T-helper 1 cell treated with Interleukin-12 subunit alpha and Interleukin-12 subunit beta and Interleukin-4 antibody, amounts not matched to agents 30 μg/mL and 1 μg/mL, for 36 hours (primary cell): ENCODE results near the gene AGAP3.

Source experiments
- H3K27ac Mint-ChIP-seq: one replicate; pipeline ENCODE4 v1.8.0; 2021; ENCODE audit warnings: mild to moderate bottlenecking, mixed read lengths
- H3K27me3 Mint-ChIP-seq: one replicate; pipeline ENCODE4 v1.8.0; 2021; ENCODE audit warnings: low read depth, mixed read lengths
- H3K36me3 Mint-ChIP-seq: one replicate; pipeline ENCODE4 v1.8.0; 2021; ENCODE audit warnings: low read depth, mixed read lengths
- H3K4me1 Mint-ChIP-seq: one replicate; pipeline ENCODE4 v1.8.0; 2021; ENCODE audit warnings: low read depth, mixed read lengths
- H3K4me3 Mint-ChIP-seq: one replicate; pipeline ENCODE4 v1.8.0; 2021; ENCODE audit warnings: mild to moderate bottlenecking, moderate library complexity, mixed read lengths
- H3K9me3 Mint-ChIP-seq: one replicate; pipeline ENCODE4 v1.8.0; 2021; ENCODE audit warnings: mixed read lengths

AGAP3 gene

GRCh38 chr7:151099486-151100211 lies 13.4 kb downstream of the AGAP3 start:
- no peaks in the 10 kb centered on the region for H3K27me3 Mint-ChIP-seq
- no peak overlapping the region for H3K27ac Mint-ChIP-seq
- H3K4me3 Mint-ChIP-seq: no peak overlapping the region
- H3K4me1 Mint-ChIP-seq: peaks cover 2% of the 10 kb centered on the region
- no peaks in the 10 kb centered on the region for H3K9me3 Mint-ChIP-seq
- no peaks in the 10 kb centered on the region for H3K36me3 Mint-ChIP-seq

GRCh38 chr7:151100921-151101320 lies 14.6 kb downstream of the AGAP3 start:
- no peaks in the 10 kb centered on the region for H3K4me1 Mint-ChIP-seq
- H3K27me3 Mint-ChIP-seq: no peaks in the 10 kb centered on the region
- H3K27ac Mint-ChIP-seq: no peak overlapping the region
- peaks cover 1% of the 10 kb centered on the region for H3K36me3 Mint-ChIP-seq
- no peak overlapping the region for H3K4me3 Mint-ChIP-seq
- H3K9me3 Mint-ChIP-seq: no peaks in the 10 kb centered on the region

GRCh38 chr7:151101621-151102396 lies 15.5 kb downstream of the AGAP3 start:
- Mint-ChIP-seq H3K36me3 (peaks cover 1% of the 10 kb centered on the region), H3K4me3 (no peak overlapping the region), H3K27ac (no peak overlapping the region), H3K27me3 (no peaks in the 10 kb centered on the region), H3K9me3 (no peaks in the 10 kb centered on the region), H3K4me1 (no peaks in the 10 kb centered on the region)

GRCh38 chr7:151102991-151103390 lies 16.7 kb downstream of the AGAP3 start:
- Mint-ChIP-seq H3K9me3 (no peaks in the 10 kb centered on the region), H3K27ac (no peak overlapping the region), H3K36me3 (peaks cover 1% of the 10 kb centered on the region), H3K27me3 (no peaks in the 10 kb centered on the region), H3K4me1 (no peaks in the 10 kb centered on the region), H3K4me3 (no peak overlapping the region)

- Mint-ChIP-seq H3K36me3 (peaks cover 1% of the 10 kb centered on the region), H3K27ac (no peak overlapping the region)
Observed at GRCh38 chr7:151103973-151104372, 17.7 kb downstream of the AGAP3 start.

GRCh38 chr7:151104411-151105235 lies 18.3 kb downstream of the AGAP3 start:
- Mint-ChIP-seq H3K4me3 (no peak overlapping the region), H3K27ac (no peak overlapping the region), H3K36me3 (peaks cover 1% of the 10 kb centered on the region), H3K27me3 (no peaks in the 10 kb centered on the region), H3K9me3 (no peaks in the 10 kb centered on the region), H3K4me1 (no peaks in the 10 kb centered on the region)

More at GRCh38 chr7:151103973-151104372, 17.7 kb downstream of the AGAP3 start:
- H3K4me1 Mint-ChIP-seq: no peaks in the 10 kb centered on the region
- no peaks in the 10 kb centered on the region for H3K27me3 Mint-ChIP-seq
- H3K4me3 Mint-ChIP-seq: no peak overlapping the region
- H3K9me3 Mint-ChIP-seq: no peaks in the 10 kb centered on the region

DNA sequence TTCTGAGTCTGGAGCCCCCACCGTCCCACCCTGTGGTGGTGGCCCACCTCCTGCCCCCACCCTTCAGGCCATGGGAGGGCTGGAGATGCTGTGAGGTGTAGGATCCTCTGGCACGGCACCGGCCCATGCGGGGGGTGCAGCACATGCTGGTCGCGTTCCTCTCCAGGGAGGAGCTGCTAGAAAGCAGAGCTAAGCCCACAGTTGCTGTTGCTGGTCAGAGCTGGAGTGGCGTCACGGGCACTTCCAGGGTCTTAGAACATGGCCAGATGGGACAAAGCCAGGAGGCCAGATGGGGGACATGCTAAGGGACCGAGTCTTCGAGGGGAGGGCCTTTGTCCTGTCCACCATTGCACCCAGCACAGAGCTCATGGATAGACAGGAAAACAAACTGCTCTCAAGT lies 21.6 kb downstream of the AGAP3 start:
- Mint-ChIP-seq H3K27me3 (peaks cover 8% of the 10 kb centered on the region), H3K4me3 (no peak overlapping the region), H3K27ac (no peak overlapping the region)

GRCh38 chr7:151109094-151110048 lies 23.1 kb downstream of the AGAP3 start:
- Mint-ChIP-seq H3K36me3 (peaks cover 1% of the 10 kb centered on the region), H3K27ac (no peak overlapping the region), H3K9me3 (no peaks in the 10 kb centered on the region), H3K4me3 (no peak overlapping the region), H3K4me1 (peaks cover 3% of the 10 kb centered on the region), H3K27me3 (peaks cover 20% of the 10 kb centered on the region)

More for the DNA sequence above, 21.6 kb downstream of the AGAP3 start:
- Mint-ChIP-seq H3K36me3 (peaks cover 1% of the 10 kb centered on the region), H3K4me1 (peaks cover 3% of the 10 kb centered on the region), H3K9me3 (no peaks in the 10 kb centered on the region)

GRCh38 chr7:151110236-151110940 lies 24.1 kb downstream of the AGAP3 start:
- Mint-ChIP-seq H3K4me1 (peaks cover 3% of the 10 kb centered on the region), H3K36me3 (no peaks in the 10 kb centered on the region), H3K9me3 (no peaks in the 10 kb centered on the region), H3K27me3 (peaks cover 20% of the 10 kb centered on the region), H3K27ac (no peak overlapping the region), H3K4me3 (no peak overlapping the region)

GRCh38 chr7:151110941-151111645 lies 24.8 kb downstream of the AGAP3 start:
- H3K9me3 Mint-ChIP-seq: no peaks in the 10 kb centered on the region
- H3K4me1 Mint-ChIP-seq: peaks cover 3% of the 10 kb centered on the region
- H3K36me3 Mint-ChIP-seq: no peaks in the 10 kb centered on the region
- no peak overlapping the region for H3K27ac Mint-ChIP-seq
- H3K27me3 Mint-ChIP-seq: peaks cover 25% of the 10 kb centered on the region
- H3K4me3 Mint-ChIP-seq: no peak overlapping the region

GRCh38 chr7:151113344-151114150 lies 27.3 kb downstream of the AGAP3 start:
- no peaks in the 10 kb centered on the region for H3K36me3 Mint-ChIP-seq
- no peaks in the 10 kb centered on the region for H3K9me3 Mint-ChIP-seq
- no peak overlapping the region for H3K27ac Mint-ChIP-seq
- H3K4me3 Mint-ChIP-seq: no peak overlapping the region
- peaks cover 3% of the 10 kb centered on the region for H3K4me1 Mint-ChIP-seq
- peaks cover 25% of the 10 kb centered on the region for H3K27me3 Mint-ChIP-seq
